HG02943 (cell line): ENCODE measurements around the gene RBFOX2.
"Not testable (repeated sequence)": the region's sequence is repeated elsewhere in the genome, so short reads cannot be mapped to it uniquely, and the experiment has no call there.

Experiments
- ATAC-seq: cut with Tn5 transposase; IDR thresholded peaks from one replicate; pipeline ENCODE4 v1.9.1; 2021; ENCODE audit warnings: mild to moderate bottlenecking, low read depth, moderate library complexity; ENCODE audit not compliant: unreplicated experiment

The RBFOX2 gene

DNA sequence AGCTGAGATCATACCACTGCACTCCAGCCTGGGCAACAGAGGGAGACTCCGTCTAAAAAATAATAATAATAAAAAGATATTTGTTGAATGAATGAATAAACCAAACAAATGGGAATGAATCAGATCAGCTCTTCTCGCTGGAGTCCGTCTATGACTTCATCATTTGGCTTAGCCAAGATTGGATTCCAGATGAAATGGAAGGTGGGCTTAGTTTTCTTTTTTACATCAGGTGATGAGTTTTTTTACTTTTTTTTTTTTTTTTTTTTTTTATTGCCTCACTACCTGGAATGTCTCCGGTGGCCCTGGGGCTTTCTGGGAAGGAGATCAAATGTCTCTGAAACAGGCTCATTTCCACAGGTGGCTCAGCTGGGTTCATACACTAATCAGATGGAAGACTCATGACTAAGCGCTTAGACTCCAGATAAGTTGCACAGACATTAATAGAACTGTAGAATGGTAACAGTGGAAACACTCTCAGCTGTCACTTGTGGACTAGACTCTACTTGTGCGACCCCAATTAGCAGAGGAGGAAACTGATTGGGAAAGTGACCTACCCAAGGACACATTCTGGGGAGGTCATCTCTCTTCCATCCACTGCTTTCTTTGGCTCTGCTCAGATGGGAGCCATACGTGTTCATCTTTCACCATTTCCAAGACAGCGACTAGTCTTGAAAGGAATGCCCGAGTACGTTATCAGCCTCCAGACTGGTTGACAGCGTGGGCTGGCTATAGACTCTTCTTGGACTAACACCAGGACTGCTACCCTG is 20.5 kb upstream of the RBFOX2 start:
- no peak for ATAC-seq

DNA sequence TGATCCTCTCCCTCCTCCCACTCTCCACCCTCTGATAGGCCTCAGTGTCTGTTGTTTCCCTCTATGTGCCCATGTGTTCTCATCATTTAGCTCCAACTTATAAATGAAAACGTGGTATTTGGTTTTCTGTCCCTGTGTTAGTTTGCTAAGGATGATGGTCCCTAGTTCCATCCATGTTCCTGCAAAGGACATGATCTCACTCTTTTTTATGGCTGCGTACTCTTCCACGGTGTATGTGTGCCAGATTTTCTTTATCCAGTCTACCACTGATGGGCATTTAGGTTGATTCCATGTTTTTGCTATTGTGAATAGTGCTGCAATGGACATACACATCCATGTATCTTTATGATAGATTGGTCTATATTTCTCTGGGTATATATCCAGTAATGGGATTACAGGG is 15.9 kb upstream of the RBFOX2 start:
- not testable (repeated sequence) for ATAC-seq

DNA sequence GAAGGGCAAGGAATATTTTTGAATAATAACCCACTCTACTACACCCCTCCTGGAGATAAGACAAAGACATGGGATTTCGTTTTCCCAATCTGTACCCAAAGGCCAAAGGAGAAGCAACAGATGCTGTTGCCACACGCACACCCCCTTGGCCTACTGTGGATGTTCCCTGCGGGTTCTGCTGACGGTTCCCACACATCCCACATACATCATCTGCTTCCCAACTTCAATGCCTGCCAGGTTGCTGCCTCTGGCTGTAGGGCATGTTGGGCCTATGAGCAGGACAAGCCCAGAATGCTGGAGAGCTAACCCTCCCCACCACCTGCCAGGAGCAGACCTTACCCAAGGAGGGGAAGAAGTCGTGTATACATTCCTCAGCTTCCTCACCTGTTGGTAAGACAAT is 13.6 kb upstream of the RBFOX2 start:
- ATAC-seq: no peak

DNA sequence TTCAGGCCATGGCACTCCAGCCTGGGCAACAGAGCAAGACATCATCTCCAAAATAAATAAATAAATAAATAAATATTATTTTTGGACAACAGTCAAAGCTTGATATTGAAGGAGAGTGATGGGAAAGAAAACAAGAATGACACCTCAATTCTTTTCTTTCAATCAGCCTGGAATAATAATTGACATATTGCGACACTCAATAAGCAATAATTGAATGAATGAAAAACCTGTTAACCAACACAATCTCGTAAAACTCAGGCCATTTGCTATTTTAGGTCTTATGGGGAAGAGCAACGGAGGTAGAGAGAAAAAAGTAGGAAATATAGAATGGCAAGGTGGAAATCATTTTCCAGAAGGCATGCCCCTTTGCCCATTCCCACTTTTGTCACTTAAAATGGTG is 10.5 kb upstream of the RBFOX2 start:
- ATAC-seq: no peak

DNA sequence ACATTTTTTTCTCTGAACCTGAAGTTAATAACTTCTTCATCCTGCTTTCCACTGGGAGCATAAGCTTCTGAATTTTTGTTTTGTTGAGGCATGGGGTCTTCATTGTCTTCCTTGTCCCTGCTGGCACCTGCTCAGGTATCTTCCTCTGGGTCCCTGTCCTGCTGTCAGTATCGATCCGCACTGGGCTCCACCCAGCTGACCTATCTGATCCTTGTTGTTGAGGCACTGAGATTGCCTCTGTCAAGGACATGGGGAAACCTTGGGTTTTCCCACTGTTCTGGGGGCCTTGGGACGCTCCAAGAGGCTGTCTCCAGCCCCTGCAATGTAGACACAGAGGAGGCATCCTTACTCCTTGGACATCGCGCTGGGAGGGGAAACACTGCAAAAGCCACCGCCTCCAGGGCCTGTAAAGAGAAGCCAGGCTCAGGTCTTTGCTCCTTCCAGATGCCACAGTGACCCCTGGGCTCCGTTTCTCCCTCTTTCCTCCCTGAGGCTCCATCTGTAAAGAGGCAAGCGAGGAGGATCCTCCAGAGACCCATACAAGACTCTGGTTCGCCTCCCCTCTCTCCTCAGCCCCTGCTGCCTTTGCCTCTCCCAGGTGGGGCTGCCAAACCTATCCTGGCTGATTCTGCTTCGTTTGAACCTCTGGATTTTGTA is 8.6 kb upstream of the RBFOX2 start:
- ATAC-seq: no peak

DNA sequence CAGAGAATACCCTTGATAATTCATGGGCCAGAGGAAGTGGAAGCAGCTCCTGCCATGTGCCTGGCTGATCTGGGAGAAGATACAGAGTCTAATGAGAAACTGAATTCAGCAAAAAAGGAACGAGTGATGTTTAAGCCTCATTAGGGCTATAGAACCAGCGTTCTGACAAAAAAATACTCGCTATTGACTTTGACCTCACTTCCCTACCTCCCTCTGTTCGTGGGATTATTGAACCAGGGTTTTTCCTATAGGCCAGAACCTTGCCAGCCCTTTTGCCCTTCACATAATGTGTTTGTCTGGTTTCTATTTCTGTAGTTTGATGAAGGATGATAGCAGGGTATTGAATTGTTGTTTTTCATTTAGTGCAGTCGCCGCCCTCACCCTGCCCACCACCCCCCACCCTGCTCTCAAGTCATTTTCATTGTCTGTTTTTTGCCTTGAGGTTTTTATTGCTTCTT is 7.6 kb upstream of the RBFOX2 start:
- ATAC-seq: no peak

DNA sequence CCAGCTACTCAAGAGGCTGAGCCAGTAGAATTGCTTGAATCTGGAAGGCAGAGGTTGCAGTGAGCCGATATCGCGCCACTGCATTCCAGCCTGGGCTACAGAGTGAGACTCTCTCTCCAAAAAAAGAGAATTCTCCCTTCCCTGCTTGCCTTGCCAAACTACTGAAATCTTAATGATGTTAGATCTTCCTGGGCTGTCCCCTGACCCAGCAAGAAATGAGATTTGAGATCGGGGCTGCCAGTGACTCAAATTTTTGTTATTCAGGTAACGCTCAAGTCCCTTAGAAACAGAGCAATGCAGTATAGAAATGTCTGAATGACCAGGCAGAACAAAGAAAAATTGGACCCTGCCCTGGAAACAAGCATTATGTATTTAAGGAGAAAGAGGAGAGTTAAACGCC is 4.0 kb upstream of the RBFOX2 start:
- no peak for ATAC-seq

DNA sequence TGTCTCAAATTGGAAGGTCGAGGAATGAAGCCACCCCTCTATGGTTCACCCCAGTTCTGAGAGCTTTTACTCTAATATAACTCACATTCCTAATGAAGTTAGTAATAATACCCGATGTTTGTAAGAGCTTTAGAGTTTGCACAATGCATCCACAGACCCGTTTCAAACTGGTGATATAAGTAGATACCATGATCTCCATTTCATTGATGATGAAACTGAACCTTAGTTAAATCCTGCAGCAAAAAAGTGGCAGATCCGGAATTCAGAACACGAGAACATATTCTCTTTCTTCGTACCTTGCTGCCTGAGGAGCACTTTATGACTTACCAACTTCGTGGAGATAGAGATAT is 757 bp upstream of the RBFOX2 start:
- no peak for ATAC-seq

DNA sequence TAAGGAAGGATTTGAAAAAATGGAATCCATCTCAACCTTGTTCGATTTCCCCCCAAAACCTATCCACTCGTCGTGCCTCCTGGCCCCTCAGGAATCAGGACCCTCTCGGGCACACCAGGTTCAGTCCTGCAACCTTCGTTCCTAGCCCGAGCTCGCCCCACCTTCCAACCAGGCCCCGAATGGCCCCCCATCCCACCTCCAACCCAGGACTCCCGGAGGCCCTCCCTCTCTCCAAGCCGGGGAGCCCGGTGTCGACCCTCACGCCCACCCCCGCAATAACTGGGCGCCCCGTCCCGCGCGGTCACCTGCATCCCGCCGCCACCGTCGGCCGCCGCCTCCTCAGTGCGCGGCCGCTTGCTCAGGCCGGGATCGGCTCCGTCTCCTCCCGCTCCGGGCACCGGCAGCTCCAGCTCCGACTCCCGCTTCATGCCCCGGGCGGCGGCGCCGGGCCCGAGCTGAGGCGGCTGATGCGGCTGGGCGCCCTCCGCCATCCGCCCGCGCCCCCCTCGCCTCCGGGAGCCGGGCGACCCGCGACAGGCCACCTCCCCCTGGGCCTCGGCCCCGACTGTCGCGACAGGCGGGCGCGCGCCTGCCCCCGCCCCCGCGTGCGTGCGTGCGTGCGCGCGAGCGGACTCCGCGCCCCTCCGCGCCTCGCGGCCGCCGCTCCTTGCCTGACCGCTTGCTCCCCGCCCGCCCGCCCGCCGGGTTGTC is 534 bp downstream of the RBFOX2 start:
- no peak for ATAC-seq

DNA sequence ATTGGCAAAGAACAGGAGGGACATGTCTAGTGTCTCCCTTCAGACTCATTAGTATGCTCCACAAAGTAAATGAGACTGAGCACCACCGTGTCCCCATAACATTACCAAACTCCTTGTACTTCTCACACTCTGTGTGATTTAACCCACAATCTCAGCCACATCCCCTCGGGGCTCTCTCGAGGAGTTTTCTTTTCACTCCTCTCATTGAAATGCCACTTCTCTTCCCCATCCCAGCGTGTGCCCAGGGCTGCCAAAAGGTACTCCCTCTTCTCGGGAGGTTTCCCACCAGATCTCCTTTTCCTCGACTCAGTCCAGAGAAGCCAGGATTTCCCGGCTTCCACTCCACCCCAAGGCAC is 1.1 kb downstream of the RBFOX2 start:
- ATAC-seq: no peak

DNA sequence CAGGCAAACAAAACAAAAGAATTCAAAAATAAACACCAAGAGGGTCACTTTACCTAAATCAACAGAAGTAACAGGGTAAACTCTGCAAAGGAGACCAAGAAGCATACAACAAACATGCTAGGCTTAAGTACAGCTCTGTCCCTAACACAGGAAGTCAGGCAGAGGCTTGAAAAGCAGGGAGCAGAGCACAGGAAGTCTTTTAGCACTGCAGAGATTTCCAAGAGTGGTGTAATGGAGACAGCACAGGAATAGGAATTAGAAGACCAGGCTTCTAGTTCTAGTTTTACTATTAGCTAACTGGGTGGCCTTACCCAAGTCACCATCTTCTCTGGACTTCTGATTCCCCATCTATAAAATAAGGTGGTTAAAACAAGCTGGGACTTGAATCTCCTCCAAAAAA is 1.9 kb downstream of the RBFOX2 start:
- no peak for ATAC-seq

DNA sequence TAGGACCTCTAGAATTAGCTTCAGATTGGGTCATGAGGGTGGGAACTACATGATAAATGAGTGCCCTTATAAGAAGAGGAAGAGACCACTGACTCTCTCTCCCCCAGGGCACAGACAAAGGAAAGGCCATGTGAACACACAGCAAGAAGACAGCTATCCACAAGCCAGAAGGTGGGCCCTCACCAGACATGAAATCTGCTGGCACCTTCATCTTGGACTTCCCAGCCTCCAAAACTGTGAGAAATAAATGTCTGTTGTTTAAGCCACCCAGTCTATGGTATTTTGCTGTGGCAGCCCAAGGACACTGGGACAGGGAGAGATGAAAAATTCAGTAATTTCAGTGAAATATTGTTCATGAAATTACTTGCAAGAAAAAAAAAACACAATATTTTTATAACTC is 5.9 kb downstream of the RBFOX2 start:
- ATAC-seq: no peak

DNA sequence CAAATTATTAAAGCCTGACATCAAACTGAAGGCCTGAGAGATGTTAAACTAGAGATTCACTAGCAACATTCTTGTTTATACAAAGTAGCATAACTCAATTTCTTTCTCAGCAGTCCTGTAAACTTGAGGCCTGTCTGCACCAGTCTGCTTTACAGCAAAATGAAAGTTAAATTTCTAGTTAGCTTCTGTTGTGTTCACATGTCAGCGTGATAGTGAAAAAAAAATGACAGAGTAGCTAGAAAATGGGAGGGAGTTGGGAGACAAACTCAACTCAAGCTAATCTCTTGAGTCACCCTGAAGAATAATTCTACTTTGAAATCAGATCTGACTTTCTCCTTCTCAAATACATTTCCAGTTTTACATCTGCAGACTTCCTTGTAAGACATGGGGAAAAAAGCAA is 6.5 kb downstream of the RBFOX2 start:
- ATAC-seq: no peak

DNA sequence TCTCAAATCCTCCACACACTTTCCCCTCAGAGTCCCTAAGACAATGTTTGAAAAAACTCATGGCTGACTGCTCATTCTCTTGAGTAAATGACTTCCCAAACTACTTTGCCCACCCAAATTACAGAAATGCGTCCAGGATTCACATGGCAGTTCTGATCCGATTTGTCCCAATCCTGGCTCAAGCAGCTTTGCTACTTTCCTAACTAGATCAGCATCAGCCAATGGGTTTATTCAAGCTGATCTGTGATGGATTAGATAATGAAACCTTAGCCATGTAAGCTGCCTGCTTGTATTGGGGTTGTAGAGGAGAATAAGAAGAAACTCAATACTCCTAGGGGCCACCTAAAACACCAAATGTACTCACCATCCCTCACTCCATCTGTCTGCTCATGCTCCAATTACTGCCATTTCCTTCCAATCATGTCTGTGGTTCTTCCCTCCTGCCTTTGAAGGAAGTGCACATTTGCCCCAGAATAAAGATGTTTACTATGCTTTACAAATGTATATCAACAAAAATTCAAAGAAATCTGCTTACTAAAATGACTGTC is 6.9 kb downstream of the RBFOX2 start:
- ATAC-seq: no peak

DNA sequence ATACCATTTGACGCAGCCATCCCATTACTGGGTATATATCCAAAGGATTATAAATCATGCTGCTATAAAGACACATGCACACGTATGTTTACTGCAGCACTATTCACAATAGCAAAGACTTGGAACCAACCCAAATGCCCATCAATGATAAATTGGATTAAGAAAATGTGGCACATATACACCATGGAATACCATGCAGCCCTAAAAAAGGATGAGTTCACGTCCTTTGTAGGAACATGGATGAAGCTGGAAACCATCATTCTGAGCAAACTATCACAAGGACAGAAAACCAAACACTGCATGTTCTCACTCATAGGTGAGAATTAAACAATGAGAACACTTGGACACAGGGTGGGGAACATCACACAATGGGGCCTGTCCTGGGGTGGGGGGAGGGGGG is 7.8 kb downstream of the RBFOX2 start:
- ATAC-seq: not testable (repeated sequence)

DNA sequence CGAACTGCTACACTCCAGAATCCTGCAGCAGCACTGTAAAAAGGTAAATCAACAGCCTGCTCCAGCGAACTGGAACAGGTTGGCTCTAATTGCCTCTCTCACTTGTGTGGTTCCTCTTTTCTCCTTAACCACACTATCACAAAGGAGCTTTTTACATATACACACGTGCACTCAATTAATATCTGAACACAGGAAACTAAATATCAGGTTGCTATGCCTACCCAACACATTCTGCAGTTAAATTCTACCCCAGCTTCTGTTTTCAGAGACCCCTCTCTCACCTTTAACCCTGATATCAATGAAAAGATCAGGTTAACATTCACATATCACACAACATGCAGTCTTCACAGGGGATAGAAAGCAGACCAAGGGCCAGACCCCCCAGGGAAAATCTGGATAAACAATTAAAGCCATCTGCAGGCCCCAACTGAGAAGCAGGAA is 11.0 kb downstream of the RBFOX2 start:
- no peak for ATAC-seq

DNA sequence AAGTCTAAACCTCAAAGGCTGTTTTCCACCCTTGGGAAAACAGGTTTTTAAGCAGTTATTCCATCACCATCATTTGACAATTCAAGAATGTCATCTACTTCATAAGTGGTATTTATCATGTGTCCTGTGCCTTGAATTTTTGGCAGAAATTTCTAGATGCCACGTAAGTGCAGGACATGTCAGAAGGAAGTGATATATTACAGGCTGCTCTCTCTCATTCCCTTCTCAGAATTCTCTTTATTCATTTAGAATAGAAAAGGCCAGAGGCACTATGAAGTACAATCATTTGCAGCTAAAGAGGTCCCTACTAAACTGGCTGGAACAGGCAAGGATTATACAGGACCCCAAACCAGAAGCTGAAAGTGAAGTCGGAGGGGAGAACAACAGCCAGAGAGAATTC is 11.9 kb downstream of the RBFOX2 start:
- no peak for ATAC-seq

DNA sequence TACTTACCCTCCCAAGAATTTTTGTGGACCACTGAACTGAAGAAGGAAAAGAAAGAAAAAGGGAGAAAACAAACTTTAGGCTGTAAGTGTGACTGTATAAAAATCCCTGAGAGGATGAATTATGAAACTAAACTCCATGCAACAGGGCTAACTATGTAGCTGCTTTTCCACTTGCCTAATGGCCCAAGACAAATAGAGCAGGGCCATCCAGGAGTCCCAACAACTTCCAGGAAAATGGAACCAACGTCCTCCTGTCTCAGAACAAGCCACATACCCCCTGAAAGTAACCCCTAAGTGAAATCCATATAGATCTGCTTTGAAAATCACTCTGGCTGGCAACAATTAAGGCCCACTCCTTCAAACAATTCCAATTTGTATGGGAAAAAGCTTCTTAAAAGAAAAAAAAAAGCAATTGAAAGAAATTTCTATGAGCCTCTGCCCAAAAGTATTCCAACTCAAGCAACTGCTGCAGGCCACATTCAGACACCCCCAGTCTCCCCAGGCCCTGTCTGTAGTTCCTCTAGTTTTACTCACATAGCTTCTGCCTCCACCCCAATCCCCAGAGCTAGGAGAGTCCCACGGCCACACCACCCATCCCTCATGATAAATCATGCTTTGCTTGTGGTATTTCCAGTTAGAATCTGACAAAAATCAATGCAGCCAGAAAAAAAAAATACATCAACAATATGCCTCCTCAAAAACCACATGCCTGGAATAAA is 12.7 kb downstream of the RBFOX2 start:
- ATAC-seq: no peak

DNA sequence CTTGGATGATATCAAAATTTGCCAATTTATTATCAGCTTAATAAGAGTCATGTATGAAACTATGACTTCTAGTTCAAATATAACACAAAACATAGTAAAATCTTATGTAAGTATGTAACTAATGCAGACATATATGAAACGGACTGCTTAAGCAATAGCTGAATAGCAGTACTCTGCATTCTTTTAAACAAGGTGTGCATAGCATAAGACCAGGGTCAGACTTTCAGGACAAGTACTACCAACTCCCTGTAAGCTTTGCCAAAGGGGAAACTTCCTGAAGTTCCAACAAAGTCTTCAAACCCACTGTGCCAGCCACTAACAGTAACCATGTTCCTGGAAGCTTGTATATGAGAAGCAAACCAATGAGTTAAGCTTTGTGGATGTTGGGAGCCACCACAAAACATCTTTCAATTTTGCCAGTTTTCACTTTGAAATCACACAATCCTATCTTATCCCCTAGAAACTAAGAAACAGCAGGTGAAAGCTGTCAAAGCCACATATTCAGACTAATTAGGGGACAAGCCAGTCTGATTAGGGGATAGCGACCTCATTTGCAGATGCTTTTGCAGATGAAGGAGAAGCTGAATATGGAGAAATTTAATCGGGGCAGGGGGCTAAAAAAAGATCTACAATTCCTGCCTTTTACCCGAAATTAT is 13.3 kb downstream of the RBFOX2 start:
- ATAC-seq: no peak

DNA sequence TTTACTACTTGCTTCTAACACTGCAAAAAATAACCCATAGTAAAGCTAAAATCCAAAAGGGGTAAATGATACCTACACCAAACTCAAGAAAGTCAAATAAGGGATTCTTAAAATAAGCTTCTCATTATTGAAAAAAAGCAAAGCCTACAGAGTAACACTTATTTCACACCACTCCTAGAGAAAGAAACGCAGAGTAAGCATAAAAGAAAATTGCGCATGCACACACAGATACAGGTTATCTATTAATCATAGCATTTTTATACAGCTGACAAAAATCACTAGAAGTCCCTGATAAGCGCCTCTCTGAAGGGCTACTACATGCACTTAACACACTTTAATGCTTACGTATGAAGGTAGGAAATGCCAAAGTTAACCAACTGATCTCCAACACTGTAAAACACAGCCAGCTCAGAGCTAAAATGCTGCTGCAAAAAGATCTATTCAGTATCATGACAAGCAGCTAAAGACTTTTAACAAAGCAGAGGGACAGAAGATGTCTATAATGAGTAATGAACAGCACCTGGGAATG is 14.0 kb downstream of the RBFOX2 start:
- ATAC-seq: no peak
